OCI-LY3 (cell line): ENCODE measurements around the gene IKZF5.

Source experiments
- EZH2phosphoT487 ChIP-seq: fragments of 200-600 bp; shearing (Covaris generic); IDR thresholded peaks from 2 replicates; pipeline ENCODE4 v1.6.1; 2018; ENCODE audit warnings: antibody characterized with exemption, mixed run types, low read depth
- TF ChIP-seq, protein P1 (sequence below): fragments of 200-600, 300-600 bp; sonication (generic); IDR thresholded peaks from 2 replicates; pipeline ENCODE4 v1.5.1; 2014; ENCODE audit warnings: antibody characterized with exemption, low read length, low read depth

DNA sequence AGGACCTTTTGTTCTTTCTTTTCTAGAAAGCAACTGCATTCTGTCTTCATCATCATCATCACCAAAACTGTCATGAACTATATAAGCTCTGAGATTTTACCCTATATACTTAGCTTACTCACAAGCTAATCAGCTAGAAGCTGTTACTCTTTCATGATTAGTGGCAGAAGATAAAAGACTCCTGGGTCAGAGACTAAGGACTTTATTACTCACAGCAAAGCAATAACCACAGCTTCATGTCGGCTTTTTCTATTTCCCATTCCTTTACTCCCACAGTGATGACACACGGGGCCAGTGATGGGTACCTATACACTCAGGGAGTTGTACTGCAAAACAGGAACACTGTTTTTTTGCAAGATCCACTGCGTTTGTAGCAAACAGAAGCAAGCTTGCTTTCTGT is 46.2 kb downstream of the IKZF5 start:
- TF ChIP-seq, protein P1, sequence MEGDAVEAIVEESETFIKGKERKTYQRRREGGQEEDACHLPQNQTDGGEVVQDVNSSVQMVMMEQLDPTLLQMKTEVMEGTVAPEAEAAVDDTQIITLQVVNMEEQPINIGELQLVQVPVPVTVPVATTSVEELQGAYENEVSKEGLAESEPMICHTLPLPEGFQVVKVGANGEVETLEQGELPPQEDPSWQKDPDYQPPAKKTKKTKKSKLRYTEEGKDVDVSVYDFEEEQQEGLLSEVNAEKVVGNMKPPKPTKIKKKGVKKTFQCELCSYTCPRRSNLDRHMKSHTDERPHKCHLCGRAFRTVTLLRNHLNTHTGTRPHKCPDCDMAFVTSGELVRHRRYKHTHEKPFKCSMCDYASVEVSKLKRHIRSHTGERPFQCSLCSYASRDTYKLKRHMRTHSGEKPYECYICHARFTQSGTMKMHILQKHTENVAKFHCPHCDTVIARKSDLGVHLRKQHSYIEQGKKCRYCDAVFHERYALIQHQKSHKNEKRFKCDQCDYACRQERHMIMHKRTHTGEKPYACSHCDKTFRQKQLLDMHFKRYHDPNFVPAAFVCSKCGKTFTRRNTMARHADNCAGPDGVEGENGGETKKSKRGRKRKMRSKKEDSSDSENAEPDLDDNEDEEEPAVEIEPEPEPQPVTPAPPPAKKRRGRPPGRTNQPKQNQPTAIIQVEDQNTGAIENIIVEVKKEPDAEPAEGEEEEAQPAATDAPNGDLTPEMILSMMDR, result no peak
- no peak for TF ChIP-seq EZH2phosphoT487
